Suppressor macrophage (primary cell): ENCODE measurements around the gene CHRNG.

Source experiments
- DNase-seq, 4 experiments: peaks; one replicate each; pipeline ENCODE4 v3.0.0-alpha.2; 2020 to 2022

The CHRNG gene

GRCh38 chr2:232580648-232580981, 41.1 kb downstream of the CHRNG start:
- DNase-seq, result no peak

DNA sequence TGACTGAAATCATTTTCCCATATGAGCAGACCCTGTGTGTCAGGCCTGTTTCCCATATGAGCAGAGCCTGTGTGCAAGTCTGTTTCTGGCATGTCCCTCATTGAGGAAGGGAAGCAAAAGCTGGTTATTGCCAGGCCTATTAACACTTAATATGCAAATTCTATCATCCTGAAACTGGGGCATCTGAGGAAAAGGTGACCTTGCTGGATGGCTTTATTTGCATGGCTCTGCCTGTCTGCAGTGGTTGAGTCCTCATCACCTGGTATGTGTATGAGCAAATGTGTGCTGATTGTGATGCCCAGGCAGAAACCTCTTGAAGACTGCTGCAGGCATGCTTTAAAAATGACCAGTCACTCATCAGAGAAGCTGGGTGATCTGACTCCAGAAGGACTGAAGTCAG, 42.2 kb downstream of the CHRNG start:
- no peak for DNase-seq

GRCh38 chr2:232584238-232584637, 44.7 kb downstream of the CHRNG start:
- DNase-seq, result no peak

DNA sequence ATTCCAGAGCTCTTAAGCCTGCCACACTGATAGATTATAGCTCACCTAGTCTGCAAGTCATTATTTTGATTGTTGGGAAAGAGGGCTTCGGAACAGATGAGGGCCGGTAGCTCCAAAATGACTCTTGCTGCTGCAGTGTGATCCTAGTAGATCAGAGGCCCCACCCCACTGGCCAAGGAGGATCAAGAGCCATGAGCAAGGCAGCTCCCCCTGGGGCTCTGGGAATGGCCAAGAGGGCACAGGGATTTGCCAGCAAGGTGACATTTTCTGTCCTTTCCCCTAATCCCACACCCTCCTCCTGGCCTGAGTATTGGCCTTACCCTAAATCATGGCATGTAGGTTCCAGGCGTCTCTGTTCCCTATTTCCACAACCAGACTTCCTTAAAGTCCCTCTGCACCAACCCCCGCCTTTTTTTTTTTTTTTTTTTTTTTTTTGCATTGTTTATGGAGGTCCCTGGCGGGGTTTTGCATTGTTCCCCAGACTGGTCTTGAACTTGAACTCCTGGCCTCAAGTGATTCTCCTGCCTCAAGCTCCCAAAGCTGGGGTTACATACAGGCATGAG, 47.5 kb downstream of the CHRNG start:
- peak in 3 of 4 experiments; percentile 23 to 59 (median 39) for DNase-seq

GRCh38 chr2:232587512-232587911, 48.0 kb downstream of the CHRNG start:
- DNase-seq, result peak; percentile 76 to 84 (median 82)

DNA sequence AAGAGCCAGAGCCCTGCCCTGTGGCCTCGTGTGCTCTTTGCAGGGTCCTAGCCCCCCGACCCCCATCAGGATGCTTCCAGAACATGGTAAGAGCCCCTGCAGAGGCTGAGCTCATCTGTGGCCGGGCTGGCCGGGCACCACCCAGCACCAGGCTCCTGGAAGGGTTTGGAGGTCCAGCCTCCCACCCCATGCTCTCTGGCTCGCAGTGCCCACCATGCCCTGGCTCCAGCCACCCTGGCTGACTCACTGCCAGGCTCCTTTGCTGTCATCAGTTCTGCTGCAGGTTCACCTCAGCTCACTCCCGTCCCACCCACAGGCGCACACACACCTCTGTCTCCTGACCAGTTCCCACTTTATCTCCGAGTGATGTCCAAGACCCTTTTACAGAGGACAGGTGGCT, 48.5 kb downstream of the CHRNG start:
- no peak for DNase-seq

- no peak for DNase-seq
Observed at GRCh38 chr2:232588680-232589585, 49.4 kb downstream of the CHRNG start.

GRCh38 chr2:232592772-232593395, 53.4 kb downstream of the CHRNG start:
- no peak for DNase-seq

- no peak for DNase-seq
Observed at GRCh38 chr2:232593982-232594381, 54.5 kb downstream of the CHRNG start.
